ENCODE measurements around the gene EIF6. TPM values are rescaled to one million over a fixed set of nuclear protein-coding genes. Genes with fewer than 3 reads are reported as not detected.

EIF6 gene
- total RNA-seq, 1 donor from 2014 or later, result 124 TPM

- H3K9me3 ChIP-seq, result no peaks in the 10 kb centered on the region
- no peak overlapping the region for H3K27ac ChIP-seq
- H3K4me3 ChIP-seq, result no peak overlapping the region
- H3K36me3 ChIP-seq, result no peaks in the 10 kb centered on the region
- DNase-seq (ENCODE audit: extremely low spot score in 2 of 2), result no peak
- TF ChIP-seq CTCF (IDR thresholded peaks at IDR 0.05) (no peak), POLR2AphosphoS5 (IDR thresholded peaks at IDR 0.05; ENCODE audit: insufficient read depth in 1 of 2, low read depth in 1 of 2) (no peak), POLR2A (IDR thresholded peaks at IDR 0.05) (no peak)
- no peaks in the 10 kb centered on the region for H3K27me3 ChIP-seq
- intact Hi-C loops (cut with DNase I), result no loop called here
- H3K4me1 ChIP-seq, result peaks cover 4% of the 10 kb centered on the region
These were observed 44.1 kb upstream of the EIF6 start for GRCh38 chr20:35328689-35329088.

GRCh38 chr20:35328095-35328685 is 43.6 kb upstream of the EIF6 start:
- TF ChIP-seq POLR2A (IDR thresholded peaks at IDR 0.05), result no peak
- Histone ChIP-seq H3K4me1 (no peaks in the 10 kb centered on the region), H3K36me3 (no peaks in the 10 kb centered on the region), H3K27ac (no peak overlapping the region), H3K4me3 (no peak overlapping the region), H3K9me3 (no peaks in the 10 kb centered on the region), H3K27me3 (no peaks in the 10 kb centered on the region)
- DNase-seq (ENCODE audit: extremely low spot score in 2 of 2), result no peak
- intact Hi-C loops (cut with DNase I), result no loop called here

- TF ChIP-seq POLR2AphosphoS5 (IDR thresholded peaks at IDR 0.05; ENCODE audit: insufficient read depth in 1 of 2, low read depth in 1 of 2) (no peak), CTCF (IDR thresholded peaks at IDR 0.05) (no peak), POLR2A (IDR thresholded peaks at IDR 0.05) (no peak)
- Histone ChIP-seq H3K4me1 (no peaks in the 10 kb centered on the region), H3K27me3 (no peaks in the 10 kb centered on the region), H3K36me3 (peaks cover 0 to 2% of the 10 kb centered on the region in 2 donors), H3K4me3 (no peak overlapping the region), H3K27ac (no peak overlapping the region), H3K9me3 (no peaks in the 10 kb centered on the region)
- no peak for DNase-seq (ENCODE audit: extremely low spot score in 2 of 2)
- intact Hi-C loops (cut with DNase I), result no loop called here
These were observed 42.8 kb upstream of the EIF6 start for GRCh38 chr20:35327074-35327976.

GRCh38 chr20:35326740-35327073 is 42.1 kb upstream of the EIF6 start:
- Histone ChIP-seq H3K36me3 (peaks cover 0 to 4% of the 10 kb centered on the region in 2 donors), H3K4me3 (no peak overlapping the region), H3K9me3 (no peaks in the 10 kb centered on the region), H3K4me1 (no peaks in the 10 kb centered on the region), H3K27ac (no peak overlapping the region), H3K27me3 (no peaks in the 10 kb centered on the region)
- intact Hi-C loops (cut with DNase I), result no loop called here
- TF ChIP-seq POLR2A (IDR thresholded peaks at IDR 0.05), result no peak
- TF ChIP-seq POLR2AphosphoS5 (IDR thresholded peaks at IDR 0.05; ENCODE audit: insufficient read depth in 1 of 2, low read depth in 1 of 2), result no peak
- TF ChIP-seq CTCF (IDR thresholded peaks at IDR 0.05), result no peak
- no peak for DNase-seq (ENCODE audit: extremely low spot score in 2 of 2)

GRCh38 chr20:35326021-35326739 is 41.6 kb upstream of the EIF6 start:
- H3K9me3 ChIP-seq, result no peaks in the 10 kb centered on the region
- intact Hi-C loops (cut with DNase I), result no loop called here
- DNase-seq (ENCODE audit: extremely low spot score in 2 of 2), result no peak
- no peak overlapping the region for H3K4me3 ChIP-seq
- peaks cover 0 to 4% of the 10 kb centered on the region in 2 donors for H3K36me3 ChIP-seq
- H3K27me3 ChIP-seq, result no peaks in the 10 kb centered on the region
- H3K4me1 ChIP-seq, result no peaks in the 10 kb centered on the region
- TF ChIP-seq POLR2A (IDR thresholded peaks at IDR 0.05) (no peak), POLR2AphosphoS5 (IDR thresholded peaks at IDR 0.05; ENCODE audit: insufficient read depth in 1 of 2, low read depth in 1 of 2) (no peak), CTCF (IDR thresholded peaks at IDR 0.05) (no peak)
- H3K27ac ChIP-seq, result no peak overlapping the region
